Liver (tissue), 9 donors: ENCODE results near the gene SSNA1. TPM values are rescaled to one million over a fixed set of nuclear protein-coding genes. Genes with fewer than 3 reads are reported as not detected.

Source experiments
- DNase-seq: peaks from one replicate; pipeline ENCODE4 v3.0.0-alpha.2; 2017; ENCODE audit warnings: low spot score
- H3K27ac ChIP-seq, 2 donors: one replicate each; pipeline ENCODE4 v1.7.0; 2013; ENCODE audit warnings: inconsistent platforms in 2 of 2, low read length in 2 of 2, control low read depth in 1 of 2, low read depth in 1 of 2, mild to moderate bottlenecking in 1 of 2
- H3K27me3 ChIP-seq, 4 donors: one replicate each; pipeline versions ENCODE4 v1.6.1 to v1.7.0; 2013; ENCODE audit warnings: low read length in 3 of 4, inconsistent platforms in 1 of 4, mild to moderate bottlenecking in 1 of 4, moderate library complexity in 1 of 4; ENCODE audit not compliant: control insufficient read depth in 4 of 4, insufficient read depth in 4 of 4
- H3K36me3 ChIP-seq, 4 donors: one replicate each; pipeline versions ENCODE4 v1.6.1 to v1.7.0; 2013; ENCODE audit warnings: low read length in 3 of 4, mild to moderate bottlenecking in 3 of 4, low read depth in 1 of 4, moderate library complexity in 1 of 4; ENCODE audit not compliant: control insufficient read depth in 4 of 4, insufficient read depth in 3 of 4
- H3K4me1 ChIP-seq, 4 donors: one replicate each; pipeline versions ENCODE4 v1.6.1 to v1.7.0; 2013; ENCODE audit warnings: low read length in 3 of 4, mild to moderate bottlenecking in 3 of 4, moderate library complexity in 1 of 4; ENCODE audit not compliant: control insufficient read depth in 4 of 4, insufficient read depth in 4 of 4
- H3K4me3 ChIP-seq, 3 donors: one replicate each; pipeline versions ENCODE4 v1.6.1 to v1.7.0; 2013; ENCODE audit warnings: low read length in 3 of 3, control low read depth in 1 of 3, low read depth in 1 of 3, mild to moderate bottlenecking in 1 of 3
- H3K9ac ChIP-seq, 2 donors: one replicate each; pipeline ENCODE4 v1.7.0; 2013; ENCODE audit warnings: low read length in 2 of 2, mild to moderate bottlenecking in 2 of 2, moderate library complexity in 2 of 2, control low read depth in 1 of 2, low read depth in 1 of 2
- H3K9me3 ChIP-seq, 4 donors: one replicate each; pipeline versions ENCODE4 v1.6.1 to v1.7.0; 2013; ENCODE audit warnings: low read length in 3 of 4; ENCODE audit not compliant: control insufficient read depth in 4 of 4
- ATF3 ChIP-seq: IDR thresholded peaks from 2 replicates; pipeline ENCODE4 v1.6.1; 2016; ENCODE audit warnings: antibody characterized with exemption
- CTCF ChIP-seq: fragments of 150-350 bp; IDR thresholded peaks from 2 replicates; pipeline ENCODE4 v1.5.1; 2017; ENCODE audit warnings: improper control_type of control experiment, low read depth, low read length; ENCODE audit not compliant: missing input control
- EGR1 ChIP-seq, 2 donors: IDR thresholded peaks; 2 replicates each; pipeline ENCODE4 v1.6.1; 2016 to 2018; ENCODE audit warnings: antibody characterized with exemption in 2 of 2, low read depth in 2 of 2
- FOXA1 ChIP-seq: IDR thresholded peaks from 2 replicates; pipeline ENCODE4 v1.6.1; 2016; ENCODE audit warnings: antibody characterized with exemption
- FOXA2 ChIP-seq: IDR thresholded peaks from 2 replicates; pipeline ENCODE4 v1.6.1; 2016; ENCODE audit warnings: antibody characterized with exemption
- GABPA ChIP-seq, 2 donors: IDR thresholded peaks in 1 of 2; conservative IDR thresholded peaks in 1 of 2; 2 replicates each; pipeline ENCODE4 v1.6.1; 2016; ENCODE audit warnings: antibody characterized with exemption in 2 of 2, mild to moderate bottlenecking in 1 of 2, moderate library complexity in 1 of 2
- HNF4A ChIP-seq, 2 donors: conservative IDR thresholded peaks; 2 replicates each; pipeline ENCODE4 v1.6.1; 2016; ENCODE audit warnings: antibody characterized with exemption in 2 of 2, mild to moderate bottlenecking in 2 of 2
- HNF4G ChIP-seq: IDR thresholded peaks from 2 replicates; pipeline ENCODE4 v1.6.1; 2016; ENCODE audit warnings: antibody characterized with exemption
- JUND ChIP-seq, 2 donors: IDR thresholded peaks; 2 replicates each; pipeline ENCODE4 v1.6.1; 2016; ENCODE audit warnings: antibody characterized with exemption in 2 of 2
- NR2F2 ChIP-seq: IDR thresholded peaks from 2 replicates; pipeline ENCODE4 v1.6.1; 2016; ENCODE audit warnings: antibody characterized with exemption
- RAD21 ChIP-seq, 2 donors: IDR thresholded peaks; 2 replicates each; pipeline ENCODE4 v1.6.1; 2016; ENCODE audit warnings: antibody characterized with exemption in 2 of 2, mild to moderate bottlenecking in 2 of 2
- RXRA ChIP-seq, 2 donors: IDR thresholded peaks; 2 replicates each; pipeline ENCODE4 v1.6.1; 2017 to 2018; ENCODE audit warnings: antibody characterized with exemption in 2 of 2, mild to moderate bottlenecking in 1 of 2
- SP1 ChIP-seq: IDR thresholded peaks from 2 replicates; pipeline ENCODE4 v1.6.1; 2018; ENCODE audit warnings: antibody characterized with exemption, mild to moderate bottlenecking
- TAF1 ChIP-seq: conservative IDR thresholded peaks from 2 replicates; pipeline ENCODE4 v1.6.1; 2016; ENCODE audit warnings: antibody characterized with exemption, mild to moderate bottlenecking
- YY1 ChIP-seq: IDR thresholded peaks from 2 replicates; pipeline ENCODE4 v1.6.1; 2016; ENCODE audit warnings: antibody characterized with exemption, mild to moderate bottlenecking
- ZBTB33 ChIP-seq: IDR thresholded peaks from 2 replicates; pipeline ENCODE4 v1.6.1; 2016; ENCODE audit warnings: antibody characterized with exemption
- WGBS: extraction: QIAGEN DNeasy Blood & Tissue Kit; methylation state at CpG from one replicate; pipeline ENCODE4 v1.1.7; 2013; 5-methylcytosine and 5-hydroxymethylcytosine counted together
- polyA plus RNA-seq, 2 donors: library from polyadenylated mRNA; stranded (reverse) in 1 of 2; unstranded in 1 of 2; fragments of 200-250 nt in 1 of 2; fragments of >200 nt in 1 of 2; fragmentation: Nextera tagmentation in 1 of 2; extraction: Ambion mirVana in 1 of 2; gene quantifications; one replicate each; pipeline versions ENCODE4 v1.2.1 to v1.2.3, GENCODE V29; 2013 to 2015
- total RNA-seq, 2 donors: library from RNA; depleted of rRNA; stranded (reverse); fragments of >200 nt; gene quantifications; one replicate each; pipeline ENCODE4 v1.2.3, GENCODE V29; 2014
- TF ChIP-seq, protein P1 (sequence below): IDR thresholded peaks from 2 replicates; pipeline ENCODE4 v1.6.1; 2016; ENCODE audit warnings: antibody characterized with exemption, mild to moderate bottlenecking
- TF ChIP-seq, protein P2 (sequence below): IDR thresholded peaks from 2 replicates; pipeline ENCODE4 v1.6.1; 2016; ENCODE audit warnings: antibody characterized with exemption
- donor health status: healthy.
- donor health status: healthy.
- donor health status: healthy.
- donor health status: healthy.
- donor health status: healthy.

The SSNA1 gene
- total and polyA plus RNA-seq, 4 donors, result 29.8 to 44.2 (median 40.3) TPM

GRCh38 chr9:137169896-137170358 is 18.5 kb upstream of the SSNA1 start, which contains the start of gene LRRC26:
TSS of gene LRRC26 (minus strand) at chr9:137170051. CDS start at chr9:137169943, 108 bp downstream.
- 7% methylated on average over 41 of the region's 41 CpGs for WGBS
- Histone ChIP-seq H3K4me3 (peak within 1 kb of the TSS in 2 of 3 donors; percentile 33 to 42), H3K36me3 (no peaks in the 10 kb centered on the region), H3K4me1 (peaks cover 18 to 24% (median 19%) of the 10 kb centered on the region in 4 donors), H3K27me3 (peaks cover 5 to 22% (median 11%) of the 10 kb centered on the region in 4 donors), H3K27ac (no peak within 1 kb of the TSS), H3K9me3 (no peaks in the 10 kb centered on the region), H3K9ac (no peak within 1 kb of the TSS)
- TF ChIP-seq YY1 (no peak), HNF4A (conservative IDR thresholded peaks at IDR 0.05) (no peak), FOXA2 (no peak), GABPA (IDR thresholded peaks at IDR 0.05 in 1 of 2, conservative IDR thresholded peaks at IDR 0.05 in 1 of 2) (no peak), CTCF (no peak), FOXA1 (no peak), SP1 (no peak), ZBTB33 (no peak), RXRA (IDR thresholded peaks at IDR 0.05) (no peak), TAF1 (no peak), EGR1 (IDR thresholded peaks at IDR 0.05; ENCODE audit: low read depth in 2 of 2) (no peak), ATF3 (no peak), NR2F2 (no peak), JUND (IDR thresholded peaks at IDR 0.05) (no peak), RAD21 (IDR thresholded peaks at IDR 0.05) (no peak), HNF4G (no peak)
- TF ChIP-seq, protein P1, sequence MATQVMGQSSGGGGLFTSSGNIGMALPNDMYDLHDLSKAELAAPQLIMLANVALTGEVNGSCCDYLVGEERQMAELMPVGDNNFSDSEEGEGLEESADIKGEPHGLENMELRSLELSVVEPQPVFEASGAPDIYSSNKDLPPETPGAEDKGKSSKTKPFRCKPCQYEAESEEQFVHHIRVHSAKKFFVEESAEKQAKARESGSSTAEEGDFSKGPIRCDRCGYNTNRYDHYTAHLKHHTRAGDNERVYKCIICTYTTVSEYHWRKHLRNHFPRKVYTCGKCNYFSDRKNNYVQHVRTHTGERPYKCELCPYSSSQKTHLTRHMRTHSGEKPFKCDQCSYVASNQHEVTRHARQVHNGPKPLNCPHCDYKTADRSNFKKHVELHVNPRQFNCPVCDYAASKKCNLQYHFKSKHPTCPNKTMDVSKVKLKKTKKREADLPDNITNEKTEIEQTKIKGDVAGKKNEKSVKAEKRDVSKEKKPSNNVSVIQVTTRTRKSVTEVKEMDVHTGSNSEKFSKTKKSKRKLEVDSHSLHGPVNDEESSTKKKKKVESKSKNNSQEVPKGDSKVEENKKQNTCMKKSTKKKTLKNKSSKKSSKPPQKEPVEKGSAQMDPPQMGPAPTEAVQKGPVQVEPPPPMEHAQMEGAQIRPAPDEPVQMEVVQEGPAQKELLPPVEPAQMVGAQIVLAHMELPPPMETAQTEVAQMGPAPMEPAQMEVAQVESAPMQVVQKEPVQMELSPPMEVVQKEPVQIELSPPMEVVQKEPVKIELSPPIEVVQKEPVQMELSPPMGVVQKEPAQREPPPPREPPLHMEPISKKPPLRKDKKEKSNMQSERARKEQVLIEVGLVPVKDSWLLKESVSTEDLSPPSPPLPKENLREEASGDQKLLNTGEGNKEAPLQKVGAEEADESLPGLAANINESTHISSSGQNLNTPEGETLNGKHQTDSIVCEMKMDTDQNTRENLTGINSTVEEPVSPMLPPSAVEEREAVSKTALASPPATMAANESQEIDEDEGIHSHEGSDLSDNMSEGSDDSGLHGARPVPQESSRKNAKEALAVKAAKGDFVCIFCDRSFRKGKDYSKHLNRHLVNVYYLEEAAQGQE, result no peak
- TF ChIP-seq, protein P2, sequence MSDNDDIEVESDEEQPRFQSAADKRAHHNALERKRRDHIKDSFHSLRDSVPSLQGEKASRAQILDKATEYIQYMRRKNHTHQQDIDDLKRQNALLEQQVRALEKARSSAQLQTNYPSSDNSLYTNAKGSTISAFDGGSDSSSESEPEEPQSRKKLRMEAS, result no peak
- no peak for DNase-seq
